Measurements from ENCODE around the gene FAM118A.
"Not testable (repeated sequence)": the region's sequence is repeated elsewhere in the genome, so short reads cannot be mapped to it uniquely, and the experiment has no call there.

FAM118A gene

DNA sequence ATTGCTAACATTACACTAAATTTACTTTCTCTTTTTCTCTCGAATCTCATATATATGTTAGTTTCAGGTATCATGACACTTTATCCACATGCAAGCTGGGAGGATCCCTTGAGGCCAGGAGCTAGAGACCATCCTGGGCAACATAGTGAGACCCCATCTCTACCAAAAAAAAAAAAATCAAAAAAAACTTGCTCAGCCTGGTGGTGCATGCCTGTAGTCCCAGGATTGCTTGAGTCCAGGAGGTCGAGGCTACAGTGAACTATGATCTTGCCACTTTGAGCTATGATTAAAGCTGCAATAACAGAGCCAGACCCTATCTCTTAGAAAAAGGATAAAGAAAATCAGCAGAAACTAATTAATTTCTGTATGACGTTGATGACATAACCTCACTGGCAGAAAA, 28.7 kb upstream of the FAM118A start:
- DNase-seq (ENCODE audit: low spot score) = no peak

DNA sequence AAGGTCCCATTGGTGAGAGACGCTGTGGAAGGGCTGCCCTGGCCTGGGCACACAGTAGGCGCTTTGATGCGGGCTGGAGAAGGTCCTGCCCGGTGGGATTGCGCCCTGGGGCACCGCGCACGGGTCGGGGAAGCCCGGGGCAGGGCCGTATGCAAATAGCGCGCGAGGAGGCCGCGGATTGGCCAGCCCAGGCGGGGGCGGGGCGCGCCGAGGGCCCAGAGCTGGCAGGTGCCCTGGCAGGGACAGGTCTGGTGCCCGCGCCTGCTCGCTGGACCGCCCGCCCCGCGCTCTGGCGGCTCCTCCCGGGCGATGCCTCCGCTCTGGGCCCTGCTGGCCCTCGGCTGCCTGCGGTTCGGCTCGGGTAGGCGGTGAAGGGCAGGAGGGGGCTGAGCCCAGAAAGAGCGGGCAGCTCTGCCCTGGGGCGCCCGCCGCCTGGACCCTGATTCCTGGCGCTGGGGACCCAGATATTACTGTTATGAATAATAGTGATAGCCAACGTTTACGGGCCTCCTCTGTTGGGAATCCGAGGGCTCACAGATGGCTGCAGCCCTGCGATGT, 24.9 kb upstream of the FAM118A start, which contains the start of gene UPK3A:
Gene UPK3A (plus strand): TSS at position 245 of the 558 bp plus-strand sequence. CDS start 65 bp downstream, at position 310.
- no peak for DNase-seq (ENCODE audit: low spot score)

DNA sequence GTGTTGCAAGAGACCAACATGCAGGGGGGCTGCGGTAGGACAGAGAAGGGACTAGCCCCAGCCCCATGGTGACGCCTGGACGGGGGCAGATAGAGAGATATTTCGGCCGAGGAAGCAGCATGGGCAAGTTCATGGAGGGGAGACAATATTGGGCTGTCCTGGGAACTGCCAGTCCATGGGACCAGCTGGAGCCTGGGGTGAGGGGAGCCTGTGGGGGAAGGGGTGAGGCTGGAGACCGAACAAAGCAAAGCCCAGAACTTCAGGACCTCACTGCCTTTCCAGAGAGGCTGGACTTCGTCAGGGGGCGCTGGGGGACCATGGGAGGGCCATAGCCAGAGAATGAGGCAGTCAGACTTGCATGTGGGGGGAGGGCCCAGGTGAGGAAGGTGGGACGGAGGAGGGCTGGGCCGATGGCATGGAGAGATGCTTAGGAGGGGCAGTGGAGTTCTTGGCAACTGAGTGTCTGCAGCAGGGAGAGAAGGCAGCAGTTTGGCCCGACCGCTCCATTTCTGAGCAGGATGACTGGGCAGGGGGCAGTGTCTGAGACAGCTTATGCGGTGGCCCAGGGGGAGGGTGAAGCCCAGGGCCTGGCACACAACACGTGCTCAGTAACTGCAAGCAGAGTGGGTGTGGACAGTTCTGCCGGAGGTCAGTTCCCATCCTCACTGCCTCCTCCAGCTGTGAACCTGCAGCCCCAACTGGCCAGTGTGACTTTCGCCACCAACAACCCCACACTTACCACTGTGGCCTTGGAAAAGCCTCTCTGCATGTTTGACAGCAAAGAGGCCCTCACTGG, 24.3 kb upstream of the FAM118A start:
- DNase-seq (ENCODE audit: low spot score) = no peak

DNA sequence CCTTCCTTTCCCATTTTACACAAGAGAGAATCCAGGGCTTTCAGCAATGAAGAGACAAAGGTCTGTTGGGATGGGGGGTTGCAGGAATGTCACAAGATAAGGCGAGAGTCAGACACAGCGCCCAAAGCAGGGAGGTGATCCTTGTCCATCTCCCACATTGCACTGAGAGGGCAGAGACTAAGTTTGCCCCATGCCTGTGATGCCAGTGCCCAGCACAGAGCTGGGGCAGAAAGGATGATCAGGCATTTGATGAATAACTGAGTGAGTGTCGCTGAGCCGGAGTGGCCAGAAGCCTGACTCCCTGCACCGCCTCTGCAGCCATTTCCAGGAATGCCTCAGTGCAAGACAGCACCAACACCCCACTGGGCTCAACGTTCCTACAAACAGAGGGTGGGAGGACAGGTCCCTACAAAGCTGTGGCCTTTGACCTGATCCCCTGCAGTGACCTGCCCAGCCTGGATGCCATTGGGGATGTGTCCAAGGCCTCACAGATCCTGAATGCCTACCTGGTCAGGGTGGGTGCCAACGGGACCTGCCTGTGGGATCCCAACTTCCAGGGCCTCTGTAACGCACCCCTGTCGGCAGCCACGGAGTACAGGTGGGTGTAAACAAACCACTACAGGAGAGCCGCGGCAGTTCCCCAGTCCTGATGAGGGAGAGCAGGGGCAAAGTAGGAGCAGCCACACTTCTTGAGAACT, 22.7 kb upstream of the FAM118A start:
- no peak for DNase-seq (ENCODE audit: low spot score)

DNA sequence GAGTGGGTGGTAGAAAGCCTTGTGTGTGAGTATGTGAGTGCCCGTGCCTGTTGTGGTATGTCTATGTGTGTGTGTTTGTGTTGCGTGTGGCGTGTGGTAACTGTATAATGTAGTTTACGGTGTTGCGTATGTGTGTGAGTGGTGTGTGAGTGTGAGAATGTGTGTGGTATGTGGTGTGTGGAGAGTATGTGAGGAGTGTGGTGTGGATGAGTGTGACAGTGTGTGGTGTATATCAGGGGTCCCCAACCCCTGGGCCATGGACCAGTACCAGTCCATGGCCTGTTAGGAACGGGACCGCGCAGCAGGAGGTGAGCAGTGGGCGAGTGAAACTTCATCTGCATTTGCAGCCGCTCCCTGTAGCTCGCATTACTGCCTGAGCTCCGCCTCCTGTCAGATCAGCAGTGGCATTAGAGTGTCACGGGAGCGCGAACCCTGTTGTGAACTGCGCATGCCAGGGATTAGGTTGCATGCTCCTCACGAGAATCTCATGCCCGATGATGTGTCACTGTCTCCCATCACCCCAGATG, 19.3 kb upstream of the FAM118A start:
- DNase-seq (ENCODE audit: low spot score) = no peak

DNA sequence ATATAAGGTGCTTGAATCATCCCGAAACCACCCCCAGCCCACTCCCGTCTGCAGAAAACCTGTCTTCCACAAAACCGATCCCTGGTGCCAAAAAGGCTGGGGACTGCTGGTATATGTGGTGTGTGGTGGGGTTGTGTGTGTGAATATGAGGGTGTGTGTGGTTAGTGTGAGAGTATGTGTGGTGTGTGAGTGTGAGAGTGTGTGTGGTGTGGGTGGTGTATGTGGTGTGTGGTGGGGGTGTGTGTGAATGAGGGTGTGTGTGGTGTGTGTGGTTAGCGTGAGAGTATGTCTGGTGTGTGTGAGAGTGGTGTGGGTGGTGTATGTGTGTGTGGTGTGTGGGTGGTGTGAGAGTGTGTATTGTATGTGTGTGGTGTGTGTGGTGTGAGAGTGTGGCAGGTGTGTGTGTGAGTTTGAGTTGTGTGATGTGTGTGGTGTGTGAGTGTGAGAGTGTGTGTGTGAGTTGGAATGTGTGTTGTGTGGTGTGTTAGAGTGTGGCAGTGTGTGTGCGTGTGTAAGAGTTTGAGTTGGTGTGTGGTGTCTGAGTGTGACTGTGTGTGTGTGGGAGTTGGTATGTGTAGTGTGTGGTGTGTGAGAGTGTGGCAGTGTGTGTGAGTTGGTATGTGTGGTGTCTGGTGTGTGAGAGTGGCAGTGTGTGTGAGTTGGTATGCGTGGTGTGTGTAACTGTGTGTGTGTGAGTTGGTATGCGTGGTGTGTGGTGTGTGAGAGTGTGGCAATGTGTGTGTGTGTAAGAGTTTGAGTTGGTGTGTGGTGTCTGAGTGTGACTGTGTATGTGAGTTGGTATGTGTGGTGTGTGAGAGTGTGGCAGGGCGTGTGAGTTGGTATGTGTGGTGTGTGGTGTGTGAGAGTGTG, 18.4 kb upstream of the FAM118A start:
- no peak for DNase-seq (ENCODE audit: low spot score)

DNA sequence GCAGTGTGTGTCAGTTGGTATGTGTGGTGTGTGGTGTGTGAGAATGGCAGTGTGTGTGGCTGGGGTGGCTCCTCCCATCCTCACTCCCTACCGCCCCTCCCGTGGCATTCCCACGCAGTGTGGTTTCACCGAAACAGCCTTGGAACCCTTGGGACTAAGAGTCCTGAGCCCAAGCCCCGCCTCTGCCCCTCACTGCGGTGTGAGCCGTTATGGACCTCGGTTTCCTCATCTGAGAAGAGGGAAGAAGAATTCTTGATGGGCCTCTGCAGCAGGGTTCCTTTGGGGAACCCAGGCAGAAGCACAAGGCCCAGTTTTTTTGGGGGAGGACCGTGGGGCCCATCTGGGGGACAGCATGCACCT, 17.8 kb upstream of the FAM118A start:
- DNase-seq (ENCODE audit: low spot score) = no peak

DNA sequence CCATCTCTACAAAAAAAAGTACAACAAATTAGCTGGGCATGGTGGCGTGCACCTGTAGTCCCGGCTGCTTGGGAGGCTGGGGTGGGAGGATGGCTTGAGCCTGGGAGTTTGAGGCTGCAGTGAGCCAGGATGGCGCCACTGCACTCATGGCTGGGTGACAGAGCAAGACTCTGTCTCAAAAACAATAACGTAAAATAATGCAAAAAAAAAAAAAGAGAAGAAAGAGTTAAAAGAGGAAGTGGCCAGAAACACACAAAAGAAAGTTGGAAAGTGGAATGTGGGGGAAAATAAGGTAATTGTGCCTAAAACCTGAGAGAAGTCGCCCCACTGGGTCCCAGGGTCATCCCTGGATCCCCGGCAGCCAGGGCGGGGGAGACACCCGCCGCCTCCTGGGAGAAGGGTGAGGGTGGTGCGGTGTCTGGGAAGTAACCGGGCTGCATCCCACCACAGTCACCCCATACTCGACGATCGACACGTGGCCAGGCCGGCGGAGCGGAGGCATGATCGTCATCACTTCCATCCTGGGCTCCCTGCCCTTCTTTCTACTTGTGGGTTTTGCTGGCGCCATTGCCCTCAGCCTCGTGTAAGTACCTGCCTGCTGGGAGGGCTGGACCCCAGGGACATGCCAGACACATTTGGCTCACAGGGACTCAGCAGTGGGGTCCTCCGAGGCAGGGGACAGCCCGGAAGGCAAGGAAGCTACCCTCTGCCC, 16.8 kb upstream of the FAM118A start:
- DNase-seq (ENCODE audit: low spot score) = no peak

DNA sequence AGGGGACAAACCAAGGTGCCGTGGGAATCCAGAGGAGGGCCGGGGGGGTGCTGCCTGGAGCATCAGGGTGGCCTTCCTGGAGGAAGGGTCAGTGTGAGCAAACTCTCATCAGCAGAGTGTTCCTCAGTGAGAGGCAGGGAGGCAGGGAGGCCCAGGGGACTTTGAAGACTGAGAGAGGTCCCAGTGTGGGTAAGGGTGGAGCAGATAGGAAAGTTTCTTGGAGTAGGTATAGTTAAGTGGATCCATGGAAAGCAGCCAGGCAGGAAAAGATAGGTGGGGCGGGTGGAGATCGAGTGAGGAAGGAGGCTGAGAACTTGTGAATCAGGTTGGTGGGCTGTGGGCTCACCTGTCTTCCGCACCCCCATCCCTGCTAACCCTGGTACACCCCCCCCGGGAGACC, 15.7 kb upstream of the FAM118A start:
- DNase-seq (ENCODE audit: low spot score) = no peak

DNA sequence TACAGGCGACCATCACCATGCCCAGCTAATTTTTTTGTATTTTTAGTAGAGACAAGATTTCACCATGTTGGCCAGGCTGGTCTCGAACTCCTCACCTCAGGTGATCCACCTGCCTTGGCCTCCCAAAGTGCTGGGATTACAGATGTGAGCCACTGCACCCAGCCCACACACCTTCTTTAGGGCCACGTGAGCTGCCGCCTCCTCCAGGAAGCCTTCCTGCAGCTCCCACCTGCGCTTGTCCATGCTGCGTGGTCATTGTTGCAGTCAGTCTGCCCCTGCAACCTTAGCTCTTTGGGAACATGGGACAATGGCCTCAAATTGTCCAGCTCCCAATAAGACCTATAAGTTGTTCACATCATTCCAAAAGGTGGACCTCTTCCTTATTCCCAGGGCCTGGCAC, 14.7 kb upstream of the FAM118A start:
- not testable (repeated sequence) for DNase-seq (ENCODE audit: low spot score)

DNA sequence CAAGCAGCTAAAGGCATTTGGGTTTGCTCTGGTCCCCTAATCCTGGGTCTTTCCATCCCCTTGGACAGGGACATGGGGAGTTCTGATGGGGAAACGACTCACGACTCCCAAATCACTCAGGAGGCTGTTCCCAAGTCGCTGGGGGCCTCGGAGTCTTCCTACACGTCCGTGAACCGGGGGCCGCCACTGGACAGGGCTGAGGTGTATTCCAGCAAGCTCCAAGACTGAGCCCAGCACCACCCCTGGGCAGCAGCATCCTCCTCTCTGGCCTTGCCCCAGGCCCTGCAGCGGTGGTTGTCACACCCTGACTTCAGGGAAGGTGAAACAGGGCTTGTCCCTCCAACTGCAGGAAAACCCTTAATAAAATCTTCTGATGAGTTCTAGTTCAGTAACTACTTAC, 14.2 kb upstream of the FAM118A start:
- no peak for DNase-seq (ENCODE audit: low spot score)

DNA sequence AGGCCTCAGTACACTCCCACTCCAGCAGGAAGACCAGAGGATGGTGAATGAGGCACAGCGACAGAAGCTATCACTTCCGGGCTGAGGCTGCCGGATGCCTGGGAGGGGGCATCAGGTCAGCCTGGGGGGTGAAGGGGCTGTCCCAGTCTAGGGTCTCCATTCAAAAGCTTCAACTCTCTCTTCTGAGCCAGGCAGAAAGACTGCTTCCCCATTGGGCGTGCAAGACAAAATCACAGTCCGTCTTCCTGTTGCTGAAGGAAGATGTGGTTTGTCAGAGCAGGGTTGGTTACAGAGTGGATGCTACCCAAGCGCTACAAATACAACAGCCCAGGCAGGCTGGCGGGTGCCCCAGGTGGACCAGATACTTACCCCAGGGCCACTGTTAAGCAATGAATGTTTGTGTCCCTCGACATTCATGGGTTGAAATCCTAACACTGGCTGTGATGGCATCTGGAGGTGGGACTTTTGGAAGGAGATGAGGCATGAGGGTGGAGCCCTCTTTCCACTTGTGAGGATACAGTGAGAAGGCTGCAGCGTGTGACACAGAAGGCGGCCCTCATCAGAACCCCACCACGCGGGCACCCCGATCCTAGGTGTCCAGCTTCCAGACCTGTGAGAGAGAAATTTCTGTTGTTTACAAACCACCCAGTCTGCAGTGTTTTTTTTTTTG, 13.0 kb upstream of the FAM118A start:
- DNase-seq (ENCODE audit: low spot score) = no peak

DNA sequence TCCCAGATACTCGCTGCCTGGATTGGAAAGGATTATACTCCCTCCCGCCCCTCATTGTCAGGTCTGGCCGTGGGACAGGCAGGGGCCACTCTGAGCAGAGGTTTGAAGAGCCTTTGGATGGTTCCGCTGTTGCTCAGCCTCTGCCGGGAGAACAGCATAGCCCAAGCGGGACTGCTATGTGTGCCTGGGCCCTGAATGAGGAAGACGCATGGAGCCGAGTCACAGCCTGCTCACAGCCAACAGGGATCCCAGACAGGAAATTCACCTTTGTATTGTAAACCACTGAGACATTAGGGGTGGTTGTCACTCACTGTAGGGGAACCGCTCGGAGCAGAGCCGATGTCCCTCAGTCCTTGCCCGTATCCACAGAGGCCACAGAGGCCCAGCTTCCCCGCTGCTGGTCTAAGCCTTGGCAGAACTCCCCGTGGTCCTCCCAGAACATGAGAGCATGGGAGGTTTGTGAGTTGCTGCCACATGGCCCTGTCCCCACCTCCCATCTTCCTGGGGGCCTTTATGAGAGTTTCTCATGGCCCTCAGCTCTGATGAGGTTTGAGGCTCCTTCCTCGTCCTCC, 10.7 kb upstream of the FAM118A start:
- no peak for DNase-seq (ENCODE audit: low spot score)

DNA sequence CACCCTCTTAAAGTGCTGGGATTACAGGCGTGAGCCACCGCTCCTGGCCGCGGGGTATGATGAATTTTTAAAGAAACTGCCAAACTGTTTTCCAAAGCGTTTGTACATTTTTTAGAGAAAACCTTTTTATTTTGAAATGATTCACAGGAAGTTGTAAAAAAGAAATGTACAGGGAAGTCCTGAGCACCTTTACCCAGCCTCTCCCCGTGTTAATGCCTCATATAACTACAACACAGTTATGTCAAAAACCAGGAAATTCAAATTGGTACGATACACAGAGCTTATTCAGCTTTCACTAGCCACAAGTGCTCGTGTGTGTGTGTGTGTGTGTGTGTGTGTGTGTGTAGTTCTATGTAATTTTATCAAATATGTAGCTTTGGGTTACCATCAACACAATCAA, 7.0 kb upstream of the FAM118A start:
- no peak for DNase-seq (ENCODE audit: low spot score)

DNA sequence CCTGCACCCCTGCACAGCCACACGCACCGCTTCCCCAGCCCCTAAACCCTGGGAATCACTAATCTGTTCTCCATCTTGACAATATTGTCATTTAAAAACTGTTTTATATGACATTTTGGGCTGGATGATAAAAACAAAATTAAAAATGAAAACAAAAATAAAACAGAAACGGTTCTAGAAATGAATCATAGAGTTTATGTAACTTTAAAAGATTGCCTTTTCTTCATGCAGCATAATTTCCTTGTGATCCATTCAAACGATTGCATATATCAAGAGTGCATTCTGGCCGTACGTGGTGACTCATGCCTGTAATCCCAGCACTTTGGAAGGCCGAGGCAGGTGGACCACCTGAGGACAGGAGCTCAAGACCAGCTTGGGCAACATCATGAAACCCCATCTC, 6.6 kb upstream of the FAM118A start:
- DNase-seq (ENCODE audit: low spot score) = no peak

DNA sequence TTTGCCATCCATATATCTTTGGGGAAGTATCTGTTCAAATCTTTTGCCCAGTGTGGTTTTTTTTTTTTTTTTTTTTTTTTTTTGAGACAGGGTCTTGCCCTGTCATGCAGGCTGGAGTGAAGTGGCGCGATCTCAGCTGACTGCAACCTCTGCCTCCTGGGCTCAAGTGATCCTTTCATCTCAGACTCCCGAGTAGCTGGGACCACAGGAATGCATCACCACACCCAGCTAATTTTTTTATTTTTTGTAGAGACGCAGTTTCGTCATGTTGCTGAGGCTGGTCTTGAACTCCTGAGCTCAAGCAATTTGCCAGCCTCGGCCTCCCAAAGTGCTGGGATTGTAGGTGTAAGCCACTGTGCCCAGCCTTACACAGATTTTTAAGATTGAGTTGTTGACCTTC, 4.8 kb upstream of the FAM118A start:
- no peak for DNase-seq (ENCODE audit: low spot score)

DNA sequence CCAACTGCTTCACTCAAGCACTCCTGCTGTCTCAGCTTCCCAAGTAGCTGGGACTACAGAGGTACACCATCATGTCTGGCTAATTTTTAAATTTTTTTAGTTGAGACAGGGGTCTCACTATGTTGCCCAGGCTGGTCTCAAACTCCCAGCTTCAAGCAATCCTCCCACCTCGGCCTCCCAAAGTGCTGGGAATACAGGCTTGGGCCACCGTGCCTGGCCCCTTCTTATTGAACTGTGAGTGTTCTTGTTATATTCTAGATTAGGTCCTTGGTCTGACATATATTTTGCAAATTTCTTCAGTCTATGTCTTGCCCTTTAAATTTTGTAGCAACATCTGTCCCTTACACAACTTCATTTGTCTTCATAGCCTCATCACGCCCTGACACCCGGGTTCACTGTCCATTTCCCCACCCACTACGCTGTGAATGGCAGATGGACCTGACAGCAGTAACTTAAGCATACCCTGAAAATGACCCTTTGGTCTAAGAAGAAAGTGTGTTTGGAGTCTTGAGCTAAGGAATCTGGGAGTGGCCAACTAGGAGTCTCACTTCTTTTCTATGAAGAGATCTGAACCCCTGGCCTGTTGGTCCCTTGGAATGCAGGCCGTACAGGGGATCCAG, 4.2 kb upstream of the FAM118A start:
- DNase-seq (ENCODE audit: low spot score) = no peak

DNA sequence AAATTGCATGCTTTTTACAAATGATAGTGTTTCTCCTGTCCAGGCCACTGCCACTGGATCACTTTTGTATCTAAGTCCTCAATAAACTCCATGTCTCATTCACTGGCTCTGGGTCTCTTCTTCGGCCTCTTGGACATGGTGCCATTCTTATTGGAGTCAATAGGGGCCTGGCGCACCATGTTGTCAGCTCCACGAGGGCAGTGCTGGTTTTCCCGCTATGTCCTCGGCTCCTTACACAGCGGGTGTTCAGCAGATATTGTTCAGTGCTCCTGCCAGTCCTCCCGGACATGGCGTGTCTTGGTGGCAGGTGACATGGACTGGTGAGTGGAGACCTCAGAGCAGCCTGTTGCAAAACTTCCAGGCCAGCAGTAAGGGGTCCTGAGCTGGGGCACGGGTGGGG, 3.6 kb upstream of the FAM118A start:
- no peak for DNase-seq (ENCODE audit: low spot score)

DNA sequence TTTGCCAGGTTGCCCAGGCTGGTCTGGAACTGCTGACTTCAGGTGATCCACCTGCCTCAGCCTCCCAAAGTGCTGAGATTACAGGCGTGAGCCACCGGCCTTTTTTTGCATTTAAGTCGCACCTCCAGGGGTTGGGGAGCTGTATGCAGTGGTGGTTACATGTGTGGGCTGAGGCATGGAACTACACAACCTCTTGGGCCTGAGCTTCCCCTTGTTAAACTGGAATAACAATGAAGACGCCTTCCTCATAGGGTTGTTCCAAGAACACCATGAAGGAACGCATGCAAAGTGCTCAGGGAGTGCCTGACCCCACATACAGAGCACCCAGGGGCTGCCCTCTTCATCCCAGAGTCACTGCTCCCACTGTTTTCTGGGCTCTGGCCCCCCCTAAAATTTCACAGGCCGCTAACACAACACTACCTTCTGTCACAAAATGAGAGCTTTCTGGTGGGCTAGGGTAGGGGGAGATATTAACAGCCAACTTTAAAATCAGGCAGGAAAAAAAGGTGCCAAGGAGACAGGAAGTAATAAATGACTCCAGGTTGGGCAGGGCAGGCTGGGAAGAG, 1.3 kb upstream of the FAM118A start:
- DNase-seq (ENCODE audit: low spot score) = no peak

DNA sequence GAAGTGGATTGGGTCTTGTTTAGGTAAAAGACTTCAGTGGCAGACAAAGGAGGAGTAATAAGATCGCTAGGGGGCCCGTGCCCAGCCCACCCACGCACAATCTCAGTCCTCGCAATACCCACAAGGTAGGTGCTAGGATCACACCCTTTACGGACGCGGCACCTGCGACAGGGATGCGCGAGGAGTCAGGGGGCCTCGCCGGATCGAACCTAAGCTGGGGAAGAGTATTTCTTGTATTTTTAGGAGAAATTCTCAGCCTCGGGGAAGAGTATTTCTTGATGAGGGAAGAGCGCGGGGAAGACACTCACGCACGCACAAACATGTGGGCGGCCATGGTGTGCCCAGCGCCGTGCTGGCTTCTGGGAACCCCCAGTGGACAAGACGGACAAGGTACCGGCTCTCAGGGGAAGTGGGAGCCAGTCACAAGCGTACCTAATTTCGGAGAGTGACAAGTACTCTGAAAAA, 745 bp upstream of the FAM118A start:
- DNase-seq (ENCODE audit: low spot score) = no peak

Measured in Ammon's horn (tissue), 1 donor.